Testis (tissue), 3 donors: Measurements from ENCODE around the gene ZNF827. TPM values are rescaled to one million over a fixed set of nuclear protein-coding genes. Genes with fewer than 3 reads are reported as not detected.

Experiments used
- DNase-seq: peaks from one replicate; pipeline ENCODE4 v3.0.0-alpha.2; 2019
- H3K27ac ChIP-seq, 2 donors: fragments of 200-600 bp; sonication (generic); one replicate each; pipeline ENCODE4 v1.5.1; 2019
- H3K27me3 ChIP-seq: fragments of 200-600 bp; sonication (generic); one replicate; pipeline ENCODE4 v1.5.1; 2019
- H3K36me3 ChIP-seq: fragments of 200-600 bp; sonication (generic); one replicate; pipeline ENCODE4 v1.5.1; 2017; ENCODE audit warnings: low read depth; ENCODE audit errors: missing control alignments
- H3K4me1 ChIP-seq: fragments of 200-600 bp; sonication (generic); one replicate; pipeline ENCODE4 v1.5.1; 2019
- H3K4me3 ChIP-seq, 2 donors: fragments of 200-600 bp; sonication (generic); one replicate each; pipeline ENCODE4 v1.5.1; 2017 to 2019
- H3K9me3 ChIP-seq: fragments of 200-600 bp; sonication (generic); one replicate; pipeline ENCODE4 v1.5.1; 2017
- POLR2A ChIP-seq: fragments of 450-650 bp; IDR thresholded peaks from one replicate; pipeline ENCODE4 v1.6.1; 2017; ENCODE audit warnings: antibody characterized with exemption, mild to moderate bottlenecking, moderate library complexity
- WGBS, 2 donors: methylation state at CpG; one replicate each; pipeline ENCODE4 v1.1.5; 2018; 5-methylcytosine and 5-hydroxymethylcytosine counted together
- intact Hi-C: fragments of 100-400 bp; cut with DNase I; formaldehyde crosslinking; loops from one replicate; pipeline ENCODE4 v1.15.1; 2023; ENCODE audit warnings: low total_unique reads
- polyA plus RNA-seq: library from polyadenylated mRNA; stranded (reverse); fragments of 350-450 nt; fragmentation: Illumina TruSeq; extraction: RNeasy Lipid Tissue Mini Kit (QIAGEN cat#74804); gene quantifications from one replicate; pipeline ENCODE4 v1.2.3, GENCODE V29; 2014; ENCODE audit warnings: low read depth, low replicate concordance; ENCODE audit not compliant: insufficient read depth
- small RNA-seq, 2 donors: library from RNA; depleted of rRNA; stranded (forward); fragments of <200 nt; gene quantifications; one replicate each; pipeline ENCODE3, GENCODE V24; 2016
- total RNA-seq, 2 donors: library from RNA; depleted of rRNA; stranded (reverse); fragments of >200 nt; gene quantifications; one replicate each; pipeline ENCODE4 v1.2.3, GENCODE V29; 2016
- TF ChIP-seq, protein P1 (sequence below), 3 experiments: fragments of 450-650 bp in 2 of 3; fragments of 200-600 bp in 1 of 3; sonication (generic) in 1 of 3; IDR thresholded peaks; one replicate each; pipeline ENCODE4 v1.5.1; 2016 to 2019; ENCODE audit warnings: antibody characterized with exemption in 3 of 3, mild to moderate bottlenecking in 2 of 3, moderate library complexity in 1 of 3

The ZNF827 gene
- total and polyA plus RNA-seq, 3 donors from 2014 or later: 13.9 to 46.8 (median 37.5) TPM

- no peak overlapping the region for H3K4me3 ChIP-seq
- no peak overlapping the region for H3K27ac ChIP-seq
- TF ChIP-seq POLR2A: no peak
- TF ChIP-seq, protein P1, sequence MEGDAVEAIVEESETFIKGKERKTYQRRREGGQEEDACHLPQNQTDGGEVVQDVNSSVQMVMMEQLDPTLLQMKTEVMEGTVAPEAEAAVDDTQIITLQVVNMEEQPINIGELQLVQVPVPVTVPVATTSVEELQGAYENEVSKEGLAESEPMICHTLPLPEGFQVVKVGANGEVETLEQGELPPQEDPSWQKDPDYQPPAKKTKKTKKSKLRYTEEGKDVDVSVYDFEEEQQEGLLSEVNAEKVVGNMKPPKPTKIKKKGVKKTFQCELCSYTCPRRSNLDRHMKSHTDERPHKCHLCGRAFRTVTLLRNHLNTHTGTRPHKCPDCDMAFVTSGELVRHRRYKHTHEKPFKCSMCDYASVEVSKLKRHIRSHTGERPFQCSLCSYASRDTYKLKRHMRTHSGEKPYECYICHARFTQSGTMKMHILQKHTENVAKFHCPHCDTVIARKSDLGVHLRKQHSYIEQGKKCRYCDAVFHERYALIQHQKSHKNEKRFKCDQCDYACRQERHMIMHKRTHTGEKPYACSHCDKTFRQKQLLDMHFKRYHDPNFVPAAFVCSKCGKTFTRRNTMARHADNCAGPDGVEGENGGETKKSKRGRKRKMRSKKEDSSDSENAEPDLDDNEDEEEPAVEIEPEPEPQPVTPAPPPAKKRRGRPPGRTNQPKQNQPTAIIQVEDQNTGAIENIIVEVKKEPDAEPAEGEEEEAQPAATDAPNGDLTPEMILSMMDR (IDR thresholded peaks at IDR 0.05): no peak
- no peaks in the 10 kb centered on the region for H3K36me3 ChIP-seq
- H3K9me3 ChIP-seq: no peaks in the 10 kb centered on the region
- no peaks in the 10 kb centered on the region for H3K4me1 ChIP-seq
- WGBS, 2 donors: 92 to 98% methylated on average over 3 of the region's 3 CpGs
- intact Hi-C loops: no loop called here
- H3K27me3 ChIP-seq: no peaks in the 10 kb centered on the region
- no peak for DNase-seq
Observed at GRCh38 chr4:145709843-145710242, 228.8 kb downstream of the ZNF827 start.

- H3K4me3 ChIP-seq: no peak overlapping the region
- H3K27ac ChIP-seq: no peak overlapping the region
- H3K27me3 ChIP-seq: no peaks in the 10 kb centered on the region
- H3K9me3 ChIP-seq: no peaks in the 10 kb centered on the region
- DNase-seq: no peak
- H3K4me1 ChIP-seq: no peaks in the 10 kb centered on the region
- WGBS, 2 donors: 83 to 100% methylated on average over 1 of the region's 1 CpG
- no peaks in the 10 kb centered on the region for H3K36me3 ChIP-seq
- no peak for TF ChIP-seq POLR2A
- TF ChIP-seq, protein P1 (IDR thresholded peaks at IDR 0.05): no peak
- intact Hi-C loops: no loop called here
Observed at GRCh38 chr4:145709336-145709735, 229.3 kb downstream of the ZNF827 start.

Small RNA genes within 50 kb of the gene (small RNA-seq; reads per million reads assigned to genes)
- 0 reads per million in 2 donors for gene RF00019

Other genes with a start within 250 kb of the ZNF827 start
- gene LSM6, start 236.9 kb upstream of the ZNF827 start, total RNA-seq: 10 to 100 TPM; 33.1 to 49.1 TPM
- 39.9 TPM for gene LSM6, start 236.9 kb upstream of the ZNF827 start, polyA plus RNA-seq